GM19455 (cell line): ENCODE measurements around the gene CST5.
"Not testable (repeated sequence)": the region's sequence is repeated elsewhere in the genome, so short reads cannot be mapped to it uniquely, and the experiment has no call there.

Source experiments
- ATAC-seq: cut with Tn5 transposase; IDR thresholded peaks from one replicate; pipeline ENCODE4 v1.9.1; 2021; ENCODE audit not compliant: unreplicated experiment

The CST5 gene

GRCh38 chr20:23879328-23879798, at the start of gene CST5:
Gene CST5 (minus strand): TSS chr20:23879748. CDS start chr20:23879676, 72 bp downstream.
- ATAC-seq: no peak

GRCh38 chr20:23928788-23929187, 49.2 kb upstream of the CST5 start:
- ATAC-seq: no peak

GRCh38 chr20:23928353-23928752, 48.8 kb upstream of the CST5 start:
- ATAC-seq: no peak

- ATAC-seq: no peak
Observed at GRCh38 chr20:23926944-23927872, 47.7 kb upstream of the CST5 start.

GRCh38 chr20:23926526-23926880, 47.0 kb upstream of the CST5 start:
- no peak for ATAC-seq

- no peak for ATAC-seq
Observed at GRCh38 chr20:23925789-23926525, 46.4 kb upstream of the CST5 start.

- ATAC-seq: no peak
Observed at GRCh38 chr20:23924751-23925150, 45.2 kb upstream of the CST5 start.

- no peak for ATAC-seq
Observed at GRCh38 chr20:23923891-23924435, 44.4 kb upstream of the CST5 start.

GRCh38 chr20:23923311-23923710, 43.8 kb upstream of the CST5 start:
- ATAC-seq: no peak

GRCh38 chr20:23920408-23921325, 41.1 kb upstream of the CST5 start:
- no peak for ATAC-seq

- no peak for ATAC-seq
Observed at GRCh38 chr20:23918896-23919295, 39.3 kb upstream of the CST5 start.

GRCh38 chr20:23918101-23918862, 38.7 kb upstream of the CST5 start:
- ATAC-seq: no peak

GRCh38 chr20:23917024-23917725, 37.6 kb upstream of the CST5 start:
- no peak for ATAC-seq

GRCh38 chr20:23915844-23916243, 36.3 kb upstream of the CST5 start:
- ATAC-seq: no peak

GRCh38 chr20:23914469-23914868, 34.9 kb upstream of the CST5 start:
- ATAC-seq: not testable (repeated sequence)

GRCh38 chr20:23910210-23910609, 30.7 kb upstream of the CST5 start:
- ATAC-seq: no peak

- no peak for ATAC-seq
Observed at GRCh38 chr20:23909390-23909789, 29.8 kb upstream of the CST5 start.

- ATAC-seq: no peak
Observed at GRCh38 chr20:23907579-23907978, 28.0 kb upstream of the CST5 start.

GRCh38 chr20:23902396-23902795, 22.8 kb upstream of the CST5 start:
- ATAC-seq: not testable (repeated sequence)
